SK-N-SH (cell line): ENCODE data around the gene UBXN1.

Source experiments
- CTCF ChIP-seq: fragments of 200-600 bp; sonication (generic); IDR thresholded peaks from 2 replicates; pipeline ENCODE4 v1.6.1; 2017; ENCODE audit warnings: antibody characterized with exemption, mild to moderate bottlenecking, moderate library complexity
- JUND ChIP-seq: IDR thresholded peaks from 2 replicates; pipeline ENCODE4 v1.4.0; 2012
- MAX ChIP-seq: IDR thresholded peaks from 2 replicates; pipeline ENCODE4 v1.4.0; 2012; ENCODE audit warnings: low read depth
- RCOR1 ChIP-seq: fragments of 150-350 bp; IDR thresholded peaks from 2 replicates; pipeline ENCODE4 v1.6.1; 2017; ENCODE audit warnings: antibody characterized with exemption, low read length
- RFX5 ChIP-seq: IDR thresholded peaks from 2 replicates; pipeline ENCODE4 v1.6.1; 2012; ENCODE audit warnings: mild to moderate bottlenecking, improper control_type of control experiment, low read length
- TAF1 ChIP-seq: IDR thresholded peaks from 2 replicates; pipeline ENCODE4 v1.6.1; 2012; ENCODE audit warnings: low read depth, mild to moderate bottlenecking, low read length, moderate library complexity, borderline replicate concordance
- TCF12 ChIP-seq: IDR thresholded peaks from 2 replicates; pipeline ENCODE4 v1.4.0; 2012
- TEAD4 ChIP-seq: IDR thresholded peaks from 2 replicates; pipeline ENCODE4 v1.4.0; 2012; ENCODE audit warnings: mild to moderate bottlenecking, borderline replicate concordance; ENCODE audit not compliant: insufficient read depth

GRCh38 chr11:62708793-62709192 lies 29.9 kb upstream of the UBXN1 start:
- TF ChIP-seq TAF1 (no peak), CTCF (no peak), RCOR1 (no peak), TEAD4 (no peak), RFX5 (no peak), MAX (no peak), JUND (no peak), TCF12 (no peak)
